DLD1 (cell line): ENCODE results near the gene HDAC9.
"Not testable (repeated sequence)": the region's sequence is repeated elsewhere in the genome, so short reads cannot be mapped to it uniquely, and the experiment has no call there.

ENCODE experiments used
- in situ Hi-C: cut with HindIII; loops from 2 replicates; pipeline ENCODE4 v1.10.0; 2017; ENCODE audit warnings: low sequenced_read_pairs

HDAC9 gene

DNA sequence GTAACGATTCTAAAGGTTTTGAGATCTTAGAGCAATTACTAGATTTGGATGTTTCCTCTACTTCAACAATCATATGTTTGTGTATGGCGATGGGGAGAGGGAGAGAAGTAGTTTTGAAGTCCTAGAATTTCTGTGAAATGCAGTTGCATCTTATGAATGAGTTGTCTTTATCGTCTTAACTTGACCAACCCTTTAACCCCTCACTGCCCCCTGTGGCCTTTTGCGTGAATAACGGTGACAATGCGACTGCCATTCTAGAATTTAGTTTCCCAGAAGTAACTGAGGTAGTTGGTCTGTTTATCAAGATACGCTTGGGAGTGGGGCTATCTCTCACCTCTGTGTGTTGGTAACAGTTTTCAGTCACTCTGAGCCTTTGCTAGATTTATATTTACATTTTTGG is 204.6 kb downstream of the HDAC9 start:
- in situ Hi-C loops: no loop called here

- in situ Hi-C loops: no loop called here
Observed at GRCh38 chr7:18702071-18702829, 206.7 kb downstream of the HDAC9 start.

GRCh38 chr7:18703685-18704084 is 208.1 kb downstream of the HDAC9 start:
- in situ Hi-C loops: no loop called here

GRCh38 chr7:18706670-18707069 is 211.1 kb downstream of the HDAC9 start:
- in situ Hi-C loops: no loop called here

DNA sequence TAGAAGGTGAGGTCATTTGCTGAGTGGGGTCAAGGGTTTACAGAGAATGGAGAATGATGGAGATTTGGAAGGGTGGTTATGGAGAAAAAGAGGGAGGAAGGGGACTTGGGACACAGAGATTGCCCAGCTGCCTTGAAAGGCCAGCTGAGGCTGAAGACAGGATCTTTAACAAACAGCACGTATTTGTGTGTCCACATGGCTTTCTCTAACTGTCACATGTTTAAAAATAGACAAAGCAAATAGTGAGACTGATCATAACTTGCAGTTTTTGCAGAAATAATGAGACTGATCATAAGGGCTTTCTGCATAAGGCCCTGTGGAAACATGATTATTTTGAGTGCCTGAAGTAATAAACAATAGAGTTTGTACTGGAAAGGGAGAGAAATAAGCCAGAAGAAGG is 212.7 kb downstream of the HDAC9 start:
- in situ Hi-C loops: no loop called here

DNA sequence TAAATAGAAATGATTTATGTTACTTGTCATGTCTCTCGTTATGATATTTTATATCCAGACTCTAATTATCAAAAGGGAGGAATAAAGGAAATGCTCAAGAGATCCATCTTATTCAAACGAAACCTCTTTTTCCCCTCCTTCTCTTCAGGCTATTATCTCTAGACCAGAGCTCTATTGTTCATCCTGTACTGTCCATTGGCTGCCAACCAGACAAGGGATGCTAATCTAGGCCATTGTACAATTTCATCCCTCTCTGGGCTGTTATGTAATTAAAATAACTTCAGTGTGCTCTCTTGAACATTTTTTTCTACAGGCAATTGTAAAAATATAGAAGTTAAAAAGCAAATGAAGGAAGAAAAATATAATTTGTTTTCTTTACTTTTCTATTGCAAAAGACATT is 220.4 kb downstream of the HDAC9 start:
- in situ Hi-C loops: no loop called here

GRCh38 chr7:18721429-18721828 is 225.9 kb downstream of the HDAC9 start:
- in situ Hi-C loops: no loop called here

DNA sequence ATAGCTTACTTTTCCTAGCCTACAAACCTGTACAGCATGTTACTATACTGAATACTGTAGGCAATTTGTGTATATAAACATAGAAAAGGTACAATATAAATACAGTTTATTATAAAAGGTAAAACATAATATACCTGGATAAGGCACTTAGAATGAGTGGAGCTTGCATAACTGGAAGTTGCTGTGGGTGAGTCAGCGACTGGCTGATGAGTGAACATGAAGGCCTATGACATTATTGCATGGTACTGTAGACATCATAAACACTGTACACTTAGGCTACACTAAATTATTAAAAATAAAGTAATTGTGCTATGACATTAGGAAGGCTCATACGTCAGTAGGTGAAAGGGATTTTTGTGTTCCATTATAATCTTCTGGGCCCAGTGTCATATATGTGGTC is 228.8 kb downstream of the HDAC9 start:
- in situ Hi-C loops: no loop called here

GRCh38 chr7:18727115-18727870 is 231.7 kb downstream of the HDAC9 start:
- in situ Hi-C loops: no loop called here

DNA sequence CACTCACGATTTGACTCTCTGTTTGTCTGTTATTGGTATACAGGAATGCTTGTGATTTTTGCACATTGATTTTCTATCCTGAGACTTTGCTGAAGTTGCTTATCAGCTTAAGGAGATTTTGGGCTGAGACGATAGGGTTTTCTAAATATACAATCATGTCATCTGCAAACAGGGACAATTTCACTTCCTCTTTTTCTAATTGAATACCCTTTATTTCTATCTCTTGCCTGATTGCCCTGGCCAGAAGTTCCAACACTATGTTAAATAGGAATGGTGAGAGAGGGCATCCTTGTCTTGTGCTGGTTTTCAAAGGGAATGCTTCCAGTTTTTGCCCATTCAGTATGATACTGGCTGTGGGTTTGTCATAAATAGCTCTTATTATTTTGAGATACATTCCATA is 240.5 kb downstream of the HDAC9 start:
- in situ Hi-C loops: not testable (repeated sequence)

GRCh38 chr7:18740579-18740988 is 245.0 kb downstream of the HDAC9 start:
- in situ Hi-C loops: no loop called here

DNA sequence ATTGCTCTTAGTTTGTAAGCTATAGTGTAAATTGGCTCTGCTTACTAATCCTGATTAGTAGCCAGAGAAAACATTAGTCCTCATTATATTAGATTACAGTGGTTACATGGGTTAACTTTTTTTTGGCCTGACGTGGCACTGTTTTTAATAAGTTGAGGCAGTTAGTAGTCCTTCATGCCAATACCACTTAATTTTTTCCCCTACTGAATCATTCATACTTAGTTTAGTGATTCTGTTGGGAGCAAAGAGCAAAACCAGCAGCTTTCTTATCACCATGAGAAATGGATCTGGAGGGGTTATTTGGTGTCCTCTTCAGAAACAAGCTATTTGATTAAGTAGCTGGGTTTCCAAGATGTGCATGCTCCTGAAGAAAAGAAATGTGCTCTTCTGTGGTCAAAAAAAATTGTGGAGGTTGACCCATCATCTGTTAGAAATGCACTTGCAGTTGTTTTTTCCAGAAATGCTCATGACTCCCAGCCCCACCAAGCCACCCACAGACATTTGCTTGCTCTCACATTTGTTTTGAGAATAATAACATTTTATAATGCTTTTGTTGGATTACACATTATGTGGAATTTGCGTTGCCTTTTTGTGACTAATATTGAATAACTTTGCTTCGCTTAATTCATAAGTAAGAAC is 258.5 kb downstream of the HDAC9 start:
- in situ Hi-C loops: no loop called here

DNA sequence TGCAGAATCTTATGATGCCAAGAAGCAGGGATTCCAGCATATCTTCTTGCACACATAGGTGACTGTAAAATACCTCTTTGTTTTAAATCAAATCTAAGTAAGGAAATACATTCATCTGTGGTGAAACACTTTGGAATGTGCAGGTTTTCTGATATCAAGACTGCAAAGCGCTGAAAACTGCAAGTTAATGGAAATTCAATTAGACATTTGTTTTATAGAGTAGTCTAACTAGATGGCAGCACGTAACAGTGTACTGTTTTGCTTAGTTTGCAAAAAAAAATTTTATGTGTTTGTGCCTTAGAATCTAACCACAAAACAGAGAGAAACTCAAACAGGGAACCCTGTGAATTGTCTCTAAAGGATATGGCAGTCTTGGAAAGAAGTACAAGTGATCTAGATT is 259.2 kb downstream of the HDAC9 start:
- in situ Hi-C loops: no loop called here

- in situ Hi-C loops: no loop called here
Observed at GRCh38 chr7:18755793-18756192, 260.2 kb downstream of the HDAC9 start.

GRCh38 chr7:18756378-18757050 is 261.0 kb downstream of the HDAC9 start:
- in situ Hi-C loops: no loop called here

DNA sequence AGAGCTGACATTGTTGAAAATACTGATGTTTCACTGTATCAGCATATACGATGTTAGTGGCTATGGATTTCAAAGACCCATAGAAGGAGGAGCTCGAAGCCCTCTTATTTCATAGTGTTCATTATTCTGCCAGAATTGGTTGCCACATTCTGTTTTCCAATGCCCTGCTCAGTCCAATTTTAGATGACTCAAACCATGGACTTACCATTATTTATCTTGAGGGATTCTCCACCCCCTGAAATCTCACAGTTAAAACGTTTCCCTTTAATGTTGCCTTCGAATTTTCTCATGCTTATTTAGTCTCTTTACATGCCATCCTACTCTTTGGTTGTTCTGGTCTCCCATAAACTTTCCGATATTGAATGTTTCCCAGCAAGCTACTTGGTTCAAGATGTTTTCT is 264.5 kb downstream of the HDAC9 start:
- in situ Hi-C loops: no loop called here

GRCh38 chr7:18760631-18761445 is 265.3 kb downstream of the HDAC9 start:
- in situ Hi-C loops: no loop called here

DNA sequence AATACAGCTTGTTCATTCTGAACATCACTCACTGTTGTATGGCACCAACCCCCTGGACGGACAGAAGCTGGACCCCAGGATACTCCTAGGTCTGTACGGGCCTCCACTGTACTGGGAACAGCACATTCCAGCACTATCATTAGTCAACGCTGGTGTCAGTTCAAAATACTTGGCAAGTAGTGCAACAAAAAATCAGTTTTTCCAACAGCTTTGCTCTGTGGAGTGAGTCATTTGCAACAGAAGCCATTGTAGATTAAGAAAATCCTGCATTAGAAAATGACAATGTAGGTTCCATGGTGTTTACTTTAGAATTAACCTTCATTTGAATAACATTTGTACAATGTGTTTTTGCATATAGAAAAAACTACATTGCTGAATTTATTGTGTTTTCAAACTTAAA is 266.6 kb downstream of the HDAC9 start:
- in situ Hi-C loops: no loop called here

GRCh38 chr7:18768256-18768655 is 272.7 kb downstream of the HDAC9 start:
- in situ Hi-C loops: no loop called here

DNA sequence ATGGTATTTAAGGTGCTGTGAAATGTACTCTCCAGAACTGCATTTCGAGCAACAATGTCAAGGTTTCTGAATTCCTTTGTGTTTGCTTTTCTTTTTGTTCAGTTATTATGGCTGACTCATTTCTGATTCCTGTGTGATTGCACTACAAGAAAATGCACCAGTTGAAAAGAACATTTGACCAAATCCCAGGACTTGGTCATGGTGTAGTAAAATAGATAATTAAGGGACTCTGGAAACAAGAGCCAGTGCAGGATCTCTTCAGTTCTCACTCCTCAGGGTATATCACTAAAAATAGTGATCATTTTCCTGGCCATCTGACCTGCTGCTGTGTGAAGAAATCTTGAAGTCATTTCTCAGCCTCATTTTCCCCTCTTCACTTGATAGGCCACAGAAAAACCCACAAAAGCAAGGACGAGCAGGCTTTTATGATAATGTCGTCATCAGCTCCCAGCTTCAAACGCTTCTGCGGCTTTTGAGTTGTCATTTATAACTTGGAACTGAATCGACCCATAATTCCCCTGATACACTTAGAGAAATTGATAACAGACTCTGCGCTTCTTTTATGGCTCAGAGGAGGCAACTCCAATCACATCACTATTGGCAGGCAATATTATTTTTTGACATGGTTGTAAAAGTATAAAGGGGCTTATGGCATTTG is 274.7 kb downstream of the HDAC9 start:
- in situ Hi-C loops: no loop called here
